ENCODE data around the gene CHRNB2. TPM values are rescaled to one million over a fixed set of nuclear protein-coding genes. Genes with fewer than 3 reads are reported as not detected.

CHRNB2 gene
- total RNA-seq, 1 experiment from 2014 or later = not detected

- DNase-seq (ENCODE audit: low spot score) = no peak
Measured at GRCh38 chr1:154611150-154611862, 43.7 kb downstream of the CHRNB2 start.

DNA sequence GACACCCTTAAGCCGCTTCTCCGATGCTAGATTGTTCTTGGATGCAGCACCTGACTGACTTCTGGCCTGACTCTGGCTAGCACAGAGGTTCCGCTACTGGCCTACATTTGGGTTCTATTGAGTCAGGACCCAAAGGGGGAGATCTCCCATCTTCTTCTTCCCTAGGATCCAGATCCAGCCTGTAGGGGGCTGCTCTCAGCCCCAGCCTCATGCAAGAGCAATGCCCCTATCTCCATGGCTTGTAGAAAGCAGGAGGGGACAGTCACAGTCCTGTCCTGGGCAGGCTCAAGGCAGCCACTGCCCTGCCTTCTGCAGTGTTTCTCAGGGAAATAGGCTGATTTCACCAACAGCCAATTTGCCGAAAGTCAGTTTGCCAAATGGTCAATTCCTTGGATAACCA, 46.7 kb downstream of the CHRNB2 start:
- no peak for DNase-seq (ENCODE audit: low spot score)

DNA sequence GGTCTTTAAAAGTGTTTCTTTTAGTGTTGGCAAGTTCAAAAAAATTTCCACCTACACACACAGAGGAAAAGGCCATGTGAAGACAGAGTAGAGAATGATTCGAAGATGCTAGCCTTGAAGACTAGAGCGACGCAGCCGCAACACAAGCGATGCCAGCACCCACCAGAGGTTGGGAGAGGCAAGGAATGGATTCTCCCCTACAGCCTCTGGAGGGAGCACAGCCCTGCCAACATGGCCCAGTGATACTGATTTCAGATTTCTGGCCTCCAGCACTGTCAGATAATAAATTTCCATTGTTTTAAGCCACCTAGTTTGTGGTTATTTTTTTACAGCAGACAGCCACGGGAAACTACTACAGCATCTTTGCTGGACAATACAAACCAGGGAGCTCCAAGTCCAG, 47.3 kb downstream of the CHRNB2 start:
- DNase-seq (ENCODE audit: low spot score) = no peak

DNA sequence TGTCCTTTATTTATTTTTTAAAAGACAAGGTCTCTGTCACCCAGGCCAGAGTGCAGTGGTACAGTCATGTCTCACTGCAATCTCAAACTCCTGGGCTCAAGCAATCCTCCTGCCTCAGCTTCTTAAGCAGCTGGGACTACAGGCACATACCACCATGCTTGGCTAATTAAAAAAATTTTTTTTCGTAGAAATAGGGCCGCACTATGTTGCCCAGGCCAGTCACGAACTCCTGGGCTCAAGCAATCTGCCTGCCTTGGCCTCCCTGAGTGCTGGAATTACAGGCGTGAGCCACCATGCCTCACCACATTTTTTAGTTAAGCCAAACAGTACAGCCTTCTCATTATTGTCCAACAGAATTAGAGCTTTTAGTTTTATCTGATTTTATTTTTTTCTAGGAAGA, 47.8 kb downstream of the CHRNB2 start:
- DNase-seq (ENCODE audit: low spot score) = no peak

DNA sequence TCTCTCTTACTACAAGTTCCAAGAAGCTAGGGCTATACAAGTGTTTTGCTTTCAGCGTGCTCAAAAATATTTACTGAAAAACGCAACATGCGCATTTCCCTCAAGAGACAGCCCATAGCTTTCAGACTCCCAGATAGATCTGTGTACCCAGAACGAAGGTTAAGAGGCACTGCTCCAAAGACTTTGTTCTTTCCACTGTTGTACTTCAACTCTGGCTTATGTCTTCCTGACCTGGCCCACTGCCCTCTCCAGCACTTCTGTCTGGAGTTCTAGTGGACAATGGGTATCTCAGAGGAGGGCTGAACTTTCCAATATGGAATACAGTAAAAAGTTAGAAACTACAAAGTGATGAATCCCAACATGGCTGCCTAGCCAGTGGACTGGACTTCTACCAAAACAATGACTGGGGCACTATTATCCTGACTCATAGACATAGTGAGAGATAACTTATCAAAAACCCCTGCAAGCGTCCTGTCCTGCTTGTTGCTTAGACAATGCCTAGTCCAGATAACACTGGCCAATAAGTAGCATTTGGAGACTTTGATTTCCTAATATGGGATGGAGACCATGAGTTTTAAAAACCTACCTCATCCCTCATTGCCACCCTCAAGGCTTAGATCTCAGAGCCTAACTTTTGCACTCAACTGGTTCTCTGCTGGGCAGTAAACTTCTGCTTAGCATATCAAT, 49.2 kb downstream of the CHRNB2 start:
- no peak for DNase-seq (ENCODE audit: low spot score)

- no peak for DNase-seq (ENCODE audit: low spot score)
Measured at GRCh38 chr1:154619181-154619948, 51.8 kb downstream of the CHRNB2 start.

DNA sequence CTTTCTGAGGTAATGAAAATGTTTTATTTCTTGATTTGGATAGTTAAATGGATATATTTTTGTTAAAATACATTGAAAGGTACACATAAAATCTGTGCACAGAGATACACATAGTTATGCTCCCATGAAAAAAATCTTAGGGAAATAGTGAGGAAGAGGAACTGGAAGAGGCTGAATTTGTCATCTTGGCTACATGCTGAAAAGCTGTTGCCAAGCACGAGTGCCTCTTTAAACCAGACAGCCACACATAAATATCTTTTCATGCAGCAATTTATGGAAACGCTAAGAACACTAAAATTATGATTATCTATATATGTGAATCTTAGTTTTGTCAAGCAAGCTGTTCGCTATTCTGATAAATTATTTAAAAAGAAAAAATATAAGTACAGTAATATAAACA, 53.2 kb downstream of the CHRNB2 start:
- no peak for DNase-seq (ENCODE audit: low spot score)

DNA sequence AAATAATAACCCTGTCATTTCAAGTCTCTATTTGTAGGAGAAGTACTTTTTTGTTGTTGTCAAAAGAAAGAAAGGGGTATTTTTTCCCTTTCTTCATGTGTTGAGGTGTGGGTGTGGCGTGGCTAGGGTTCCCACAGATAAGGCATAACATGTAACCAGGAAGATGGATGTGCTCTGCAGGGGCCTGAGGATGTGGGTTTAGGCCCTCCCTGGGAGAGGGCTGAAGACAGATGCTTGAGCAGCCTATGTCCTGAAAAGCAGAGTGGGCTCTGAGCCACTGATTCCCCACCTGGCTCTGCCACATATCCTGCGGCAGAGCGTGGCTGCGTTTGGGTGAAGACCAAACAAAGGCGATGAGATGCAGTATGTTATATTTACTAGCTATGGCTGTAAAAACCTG, 54.3 kb downstream of the CHRNB2 start:
- DNase-seq (ENCODE audit: low spot score) = no peak

DNA sequence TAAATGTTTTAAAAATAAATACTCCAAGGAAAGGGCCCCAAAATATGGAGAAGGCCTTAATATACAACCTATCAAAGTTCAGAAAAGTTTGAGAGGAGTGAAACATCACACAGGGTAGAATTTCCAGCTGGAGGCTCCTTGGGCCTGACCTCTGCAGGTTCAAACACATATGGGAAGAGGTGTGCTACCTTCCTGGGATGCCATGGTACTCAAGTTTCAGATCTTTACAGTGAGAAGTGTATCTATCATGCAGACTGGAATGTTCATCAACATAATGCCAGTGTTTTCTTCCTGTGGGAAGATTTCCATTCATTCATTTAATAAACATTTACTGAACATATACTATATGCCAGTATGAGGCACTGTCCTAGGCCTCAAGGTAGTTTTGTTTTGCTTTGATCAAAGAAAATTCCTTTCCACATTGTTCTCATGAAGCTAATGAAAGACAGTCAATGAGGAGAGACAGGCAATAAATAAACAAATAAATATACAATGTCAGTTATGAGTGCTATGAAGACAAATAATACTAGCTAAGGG, 55.0 kb downstream of the CHRNB2 start:
- DNase-seq (ENCODE audit: low spot score) = no peak

DNA sequence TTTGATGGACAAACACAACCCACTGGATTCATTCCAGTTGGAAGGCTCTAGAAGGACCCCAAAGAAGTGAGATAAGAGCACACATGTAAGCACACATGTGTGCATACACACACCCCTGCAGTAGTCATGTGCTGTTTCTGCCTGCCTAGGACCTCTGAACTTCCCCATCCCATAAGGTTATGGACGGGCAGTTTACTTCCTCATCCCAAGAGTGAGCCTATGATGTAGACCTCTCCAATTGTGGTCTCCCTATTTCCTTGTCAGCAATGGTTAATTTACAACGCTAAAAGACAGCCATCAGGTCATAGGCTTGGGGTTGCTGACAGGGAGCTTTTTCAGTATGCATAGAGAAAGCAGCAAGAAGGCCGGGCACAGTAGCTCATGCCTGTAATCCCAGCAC, 55.8 kb downstream of the CHRNB2 start:
- no peak for DNase-seq (ENCODE audit: low spot score)

GRCh38 chr1:154624746-154625643, 57.4 kb downstream of the CHRNB2 start:
- DNase-seq (ENCODE audit: low spot score) = no peak

DNA sequence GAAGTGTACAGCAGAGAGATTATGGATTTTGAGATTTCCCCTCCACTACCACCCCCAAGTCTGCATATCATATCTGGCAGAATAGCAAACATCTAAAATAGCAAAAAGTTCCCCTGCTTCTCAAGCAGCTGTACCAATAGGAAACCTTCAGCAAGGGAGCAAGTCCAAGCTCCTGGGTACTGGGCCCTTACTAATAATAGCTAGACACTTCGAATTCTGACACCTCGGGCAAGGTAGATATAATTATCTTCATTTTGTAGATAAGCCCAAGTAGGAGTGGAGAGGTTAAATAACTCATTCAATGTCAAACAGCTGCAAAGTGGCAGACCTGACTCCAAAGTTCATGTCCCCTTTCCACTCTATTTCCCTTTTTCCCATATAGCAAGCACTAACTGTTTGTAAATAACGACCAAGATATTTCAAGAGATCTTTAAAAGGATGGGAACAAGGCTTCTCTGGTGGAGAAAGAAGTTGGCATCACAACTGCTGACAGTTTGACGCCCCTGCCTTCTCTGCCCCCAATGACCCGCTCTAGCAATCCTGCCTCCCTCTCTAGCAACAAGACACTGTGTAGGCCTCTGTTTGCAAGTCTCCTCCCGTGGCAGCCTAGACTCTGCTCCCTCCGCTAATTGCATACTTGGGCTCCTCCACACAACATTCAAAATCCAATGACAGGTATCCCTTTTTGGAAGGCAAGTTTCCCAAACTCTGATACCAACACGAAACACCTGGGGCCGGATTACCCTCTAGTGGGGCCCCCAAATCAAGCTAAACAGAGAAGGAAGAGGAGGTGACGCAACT, 59.1 kb downstream of the CHRNB2 start:
- no peak for DNase-seq (ENCODE audit: low spot score)

GRCh38 chr1:154627257-154628120, 59.9 kb downstream of the CHRNB2 start:
- peak; percentile 87 for DNase-seq (ENCODE audit: low spot score)

GRCh38 chr1:154628121-154628405, 60.5 kb downstream of the CHRNB2 start:
- no peak for DNase-seq (ENCODE audit: low spot score)

GRCh38 chr1:154629061-154629674, 61.6 kb downstream of the CHRNB2 start:
- peak; percentile 53 for DNase-seq (ENCODE audit: low spot score)

Measured in H4 (cell line).